Gastrocnemius medialis (tissue), 4 donors: ENCODE measurements around the gene UTF1. TPM values are rescaled to one million over a fixed set of nuclear protein-coding genes. Genes with fewer than 3 reads are reported as not detected.

Experiments used
- ATAC-seq, 2 donors: fragments of 150-250 bp; one replicate each; pipeline ENCODE4 v1.9.1; 2016
- DNase-seq, 2 donors: peaks; one replicate each; pipeline ENCODE4 v3.0.0-alpha.2; 2019
- H3K27ac ChIP-seq, 4 donors: fragments of 200-600 bp; sonication (generic); 1 replicate in 1 of 4; 2 replicates in 3 of 4; pipeline ENCODE4 v1.5.1; 2016 to 2018; ENCODE audit warnings: mild to moderate bottlenecking in 2 of 4, moderate library complexity in 1 of 4
- H3K27me3 ChIP-seq, 3 donors: fragments of 200-600 bp; sonication (generic) in 2 of 3; 1 replicate in 1 of 3; 2 replicates in 2 of 3; pipeline versions ENCODE4 v1.5.1 to v1.6.0; 2016 to 2019; ENCODE audit warnings: mild to moderate bottlenecking in 1 of 3, moderate library complexity in 1 of 3
- H3K36me3 ChIP-seq, 2 donors: fragments of 200-600 bp; sonication (generic) in 1 of 2; one replicate each; pipeline ENCODE4 v1.5.1; 2017 to 2018
- H3K4me1 ChIP-seq, 2 donors: fragments of 200-600 bp; sonication (generic) in 1 of 2; one replicate each; pipeline ENCODE4 v1.5.1; 2016 to 2017; ENCODE audit warnings: mild to moderate bottlenecking in 2 of 2
- H3K4me3 ChIP-seq, 4 donors: fragments of 200-600 bp; sonication (generic) in 3 of 4; 1 replicate in 1 of 4; 2 replicates in 3 of 4; pipeline ENCODE4 v1.5.1; 2016 to 2019; ENCODE audit warnings: mild to moderate bottlenecking in 2 of 4
- H3K9me3 ChIP-seq, 3 donors: fragments of 200-600 bp; sonication (generic) in 2 of 3; 1 replicate in 1 of 3; 2 replicates in 2 of 3; pipeline ENCODE4 v1.5.1; 2016 to 2019
- CTCF ChIP-seq, 5 experiments: fragments of 450-650 bp in 3 of 5; fragments of 200-600 bp in 2 of 5; sonication (generic) in 2 of 5; IDR thresholded peaks in 4 of 5; conservative IDR thresholded peaks in 1 of 5; 1 replicate in 4 of 5; 2 replicates in 1 of 5; pipeline ENCODE4 v1.5.1; 2016 to 2019; ENCODE audit warnings: antibody characterized with exemption in 5 of 5, mild to moderate bottlenecking in 3 of 5, moderate library complexity in 3 of 5
- POLR2A ChIP-seq, 2 donors: fragments of 450-650 bp; IDR thresholded peaks; one replicate each; pipeline ENCODE4 v1.6.1; 2017; ENCODE audit warnings: antibody characterized with exemption in 2 of 2, mild to moderate bottlenecking in 2 of 2, moderate library complexity in 2 of 2
- in situ Hi-C, 4 donors: fragments of 200-750 bp; cut with MboI; loops; one replicate each; pipeline versions ENCODE4 v1.15.0 to v1.8.0; 2017; ENCODE audit warnings: low sequenced_read_pairs in 4 of 4
- intact Hi-C: fragments of 100-400 bp; cut with DNase I; formaldehyde crosslinking; loops from one replicate; pipeline ENCODE4 v1.15.1; 2023; ENCODE audit warnings: low total_unique reads
- total RNA-seq, 4 donors: library from RNA; depleted of rRNA; stranded (reverse); fragments of >200 nt; gene quantifications; one replicate each; pipeline versions ENCODE4 v1.1.0 to v1.2.3, GENCODE V29; 2016

The UTF1 gene
- total RNA-seq, 4 donors from 2014 or later, result not detected

- Histone ChIP-seq H3K27me3 (peaks cover 47 to 78% (median 66%) of the 10 kb centered on the region in 3 donors), H3K27ac (no peak within 1 kb of the TSS)
These were observed 7.8 kb downstream of the UTF1 start, which contains the start of gene VENTX for GRCh38 chr10:133237588-133238465. VENTX (plus strand) TSS chr10:133237855; CDS start chr10:133237915, 60 bp downstream.

DNA sequence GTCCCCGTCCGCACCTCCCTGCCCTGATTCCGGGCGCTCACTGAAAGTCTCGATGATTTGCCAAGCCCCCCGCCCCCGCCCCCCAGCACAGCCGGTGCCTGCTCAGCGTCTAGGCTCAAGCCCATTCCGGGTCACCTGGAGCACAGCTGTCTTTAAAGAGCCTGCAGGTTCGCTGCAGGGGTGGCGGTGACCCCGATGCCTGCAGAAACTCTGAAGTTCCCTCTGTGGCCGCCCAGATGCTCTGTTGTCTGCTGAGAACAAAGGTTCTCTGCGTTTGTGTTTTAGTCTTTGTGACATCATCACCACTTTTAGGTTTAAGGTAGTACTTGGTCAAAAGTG is 8.4 kb downstream of the UTF1 start:
- H3K4me1 ChIP-seq, result no peaks in the 10 kb centered on the region
- TF ChIP-seq CTCF (IDR thresholded peaks at IDR 0.05 in 4 of 5, conservative IDR thresholded peaks at IDR 0.05 in 1 of 5), result no peak
- no peak for TF ChIP-seq POLR2A (IDR thresholded peaks at IDR 0.05)
- no peak for ATAC-seq
- in situ Hi-C loops, result no loop called here
- no peak for DNase-seq
- H3K27ac ChIP-seq, result no peak overlapping the region
- peaks cover 45 to 82% (median 63%) of the 10 kb centered on the region in 3 donors for H3K27me3 ChIP-seq
- H3K36me3 ChIP-seq, result no peaks in the 10 kb centered on the region
- H3K4me3 ChIP-seq, result no peak overlapping the region
- intact Hi-C loops, result no loop called here
- no peaks in the 10 kb centered on the region for H3K9me3 ChIP-seq

More at GRCh38 chr10:133237588-133238465, 7.8 kb downstream of the UTF1 start, which contains the start of gene VENTX:
- no peaks in the 10 kb centered on the region for H3K36me3 ChIP-seq
- no peaks in the 10 kb centered on the region for H3K9me3 ChIP-seq
- TF ChIP-seq POLR2A (IDR thresholded peaks at IDR 0.05) (no peak), CTCF (IDR thresholded peaks at IDR 0.05 in 4 of 5, conservative IDR thresholded peaks at IDR 0.05 in 1 of 5) (no peak)
- H3K4me3 ChIP-seq, result peak within 1 kb of the TSS in 1 of 4 donors; percentile 13
- ATAC-seq, result no peak
- intact Hi-C loops, result no loop called here
- in situ Hi-C loops, result no loop called here
- H3K4me1 ChIP-seq, result no peaks in the 10 kb centered on the region
- DNase-seq, result no peak

- Histone ChIP-seq H3K4me3 (no peak overlapping the region), H3K9me3 (no peaks in the 10 kb centered on the region), H3K4me1 (no peaks in the 10 kb centered on the region), H3K27ac (no peak overlapping the region), H3K36me3 (no peaks in the 10 kb centered on the region), H3K27me3 (peaks cover 42 to 78% (median 60%) of the 10 kb centered on the region in 3 donors)
- DNase-seq (no peak), ATAC-seq (no peak)
- in situ Hi-C loops, result no loop called here
- no peak for TF ChIP-seq POLR2A (IDR thresholded peaks at IDR 0.05)
- TF ChIP-seq CTCF (IDR thresholded peaks at IDR 0.05 in 4 of 5, conservative IDR thresholded peaks at IDR 0.05 in 1 of 5), result no peak
- intact Hi-C loops, result no loop called here
These were observed 10.0 kb downstream of the UTF1 start for GRCh38 chr10:133239990-133240389.

DNA sequence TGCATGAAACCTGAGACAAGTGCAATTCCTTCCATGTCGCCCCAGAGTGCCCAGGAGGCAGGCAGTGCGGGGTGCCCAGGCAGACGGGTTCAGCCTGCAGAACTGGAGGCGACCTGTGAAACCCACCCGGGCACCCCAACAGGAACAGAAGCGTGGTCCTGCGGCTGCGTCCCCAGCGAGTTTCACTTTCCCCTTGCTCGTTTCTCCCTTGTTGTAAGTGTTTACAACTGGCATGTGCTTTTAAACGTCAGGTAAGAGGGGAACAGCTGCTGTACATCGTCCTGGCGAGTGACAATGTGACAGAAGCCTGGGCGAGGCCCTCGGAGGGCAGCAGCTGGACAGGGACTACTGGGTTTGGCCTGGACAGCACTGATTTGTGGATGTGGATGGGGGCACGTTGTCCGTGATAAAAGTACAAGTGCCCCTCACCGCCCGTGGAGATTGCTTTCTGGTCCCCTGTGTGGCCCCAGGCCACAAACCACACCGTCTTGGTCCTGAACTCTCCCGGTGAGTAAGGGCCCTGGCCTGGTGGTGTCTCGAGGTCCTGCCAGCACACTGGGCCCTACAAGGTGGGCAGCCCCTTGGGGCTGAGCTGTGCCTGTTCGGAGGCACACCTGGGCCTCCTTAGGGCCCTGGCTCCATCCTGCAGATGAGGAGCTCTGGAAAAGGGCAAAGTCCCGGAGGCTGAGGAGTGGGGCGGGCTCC is 11.6 kb downstream of the UTF1 start:
- in situ Hi-C loops (no loop called here), intact Hi-C loops (no loop called here)
- Histone ChIP-seq H3K36me3 (no peaks in the 10 kb centered on the region), H3K4me1 (no peaks in the 10 kb centered on the region), H3K27me3 (peaks cover 43 to 75% (median 56%) of the 10 kb centered on the region in 3 donors), H3K4me3 (no peak overlapping the region), H3K9me3 (no peaks in the 10 kb centered on the region), H3K27ac (no peak overlapping the region)
- no peak for ATAC-seq
- no peak for DNase-seq
- no peak for TF ChIP-seq CTCF (IDR thresholded peaks at IDR 0.05 in 4 of 5, conservative IDR thresholded peaks at IDR 0.05 in 1 of 5)
- no peak for TF ChIP-seq POLR2A (IDR thresholded peaks at IDR 0.05)
